Ishikawa (cell line): ENCODE measurements around the gene SLFN12L.

ENCODE experiments used
- CREB1 ChIP-seq: IDR thresholded peaks from 2 replicates; pipeline ENCODE4 v1.6.1; 2012; ENCODE audit warnings: low read depth
- EGR1 ChIP-seq: IDR thresholded peaks from 2 replicates; pipeline ENCODE4 v1.6.1; 2012
- EP300 ChIP-seq: IDR thresholded peaks from 2 replicates; pipeline ENCODE4 v1.6.1; 2012; ENCODE audit warnings: borderline replicate concordance
- FOXM1 ChIP-seq: IDR thresholded peaks from 2 replicates; pipeline ENCODE4 v1.6.1; 2012; ENCODE audit warnings: low read depth, borderline replicate concordance
- NFIC ChIP-seq: IDR thresholded peaks from 2 replicates; pipeline ENCODE4 v1.6.1; 2012
- TAF1 ChIP-seq: IDR thresholded peaks from 2 replicates; pipeline ENCODE4 v1.6.1; 2012; ENCODE audit warnings: low read depth, mild to moderate bottlenecking
- YY1 ChIP-seq: IDR thresholded peaks from 2 replicates; pipeline ENCODE4 v1.6.1; 2012; ENCODE audit warnings: low read depth
- TF ChIP-seq, protein P1 (sequence below): IDR thresholded peaks from 2 replicates; pipeline ENCODE4 v1.6.1; 2012; ENCODE audit warnings: low read depth, mild to moderate bottlenecking
- TF ChIP-seq, protein P2 (sequence below): IDR thresholded peaks from 2 replicates; pipeline ENCODE4 v1.6.1; 2012

GRCh38 chr17:35566968-35567367, 29.5 kb upstream of the SLFN12L start:
- no peak for TF ChIP-seq CREB1
- no peak for TF ChIP-seq EP300
- TF ChIP-seq FOXM1 = no peak
- TF ChIP-seq TAF1 = no peak
- TF ChIP-seq YY1 = no peak
- TF ChIP-seq, protein P1, sequence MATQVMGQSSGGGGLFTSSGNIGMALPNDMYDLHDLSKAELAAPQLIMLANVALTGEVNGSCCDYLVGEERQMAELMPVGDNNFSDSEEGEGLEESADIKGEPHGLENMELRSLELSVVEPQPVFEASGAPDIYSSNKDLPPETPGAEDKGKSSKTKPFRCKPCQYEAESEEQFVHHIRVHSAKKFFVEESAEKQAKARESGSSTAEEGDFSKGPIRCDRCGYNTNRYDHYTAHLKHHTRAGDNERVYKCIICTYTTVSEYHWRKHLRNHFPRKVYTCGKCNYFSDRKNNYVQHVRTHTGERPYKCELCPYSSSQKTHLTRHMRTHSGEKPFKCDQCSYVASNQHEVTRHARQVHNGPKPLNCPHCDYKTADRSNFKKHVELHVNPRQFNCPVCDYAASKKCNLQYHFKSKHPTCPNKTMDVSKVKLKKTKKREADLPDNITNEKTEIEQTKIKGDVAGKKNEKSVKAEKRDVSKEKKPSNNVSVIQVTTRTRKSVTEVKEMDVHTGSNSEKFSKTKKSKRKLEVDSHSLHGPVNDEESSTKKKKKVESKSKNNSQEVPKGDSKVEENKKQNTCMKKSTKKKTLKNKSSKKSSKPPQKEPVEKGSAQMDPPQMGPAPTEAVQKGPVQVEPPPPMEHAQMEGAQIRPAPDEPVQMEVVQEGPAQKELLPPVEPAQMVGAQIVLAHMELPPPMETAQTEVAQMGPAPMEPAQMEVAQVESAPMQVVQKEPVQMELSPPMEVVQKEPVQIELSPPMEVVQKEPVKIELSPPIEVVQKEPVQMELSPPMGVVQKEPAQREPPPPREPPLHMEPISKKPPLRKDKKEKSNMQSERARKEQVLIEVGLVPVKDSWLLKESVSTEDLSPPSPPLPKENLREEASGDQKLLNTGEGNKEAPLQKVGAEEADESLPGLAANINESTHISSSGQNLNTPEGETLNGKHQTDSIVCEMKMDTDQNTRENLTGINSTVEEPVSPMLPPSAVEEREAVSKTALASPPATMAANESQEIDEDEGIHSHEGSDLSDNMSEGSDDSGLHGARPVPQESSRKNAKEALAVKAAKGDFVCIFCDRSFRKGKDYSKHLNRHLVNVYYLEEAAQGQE = no peak
- TF ChIP-seq NFIC = no peak
- TF ChIP-seq, protein P2, sequence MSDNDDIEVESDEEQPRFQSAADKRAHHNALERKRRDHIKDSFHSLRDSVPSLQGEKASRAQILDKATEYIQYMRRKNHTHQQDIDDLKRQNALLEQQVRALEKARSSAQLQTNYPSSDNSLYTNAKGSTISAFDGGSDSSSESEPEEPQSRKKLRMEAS = no peak
- no peak for TF ChIP-seq EGR1
